ENCODE data around the gene TRIM32.

DNA sequence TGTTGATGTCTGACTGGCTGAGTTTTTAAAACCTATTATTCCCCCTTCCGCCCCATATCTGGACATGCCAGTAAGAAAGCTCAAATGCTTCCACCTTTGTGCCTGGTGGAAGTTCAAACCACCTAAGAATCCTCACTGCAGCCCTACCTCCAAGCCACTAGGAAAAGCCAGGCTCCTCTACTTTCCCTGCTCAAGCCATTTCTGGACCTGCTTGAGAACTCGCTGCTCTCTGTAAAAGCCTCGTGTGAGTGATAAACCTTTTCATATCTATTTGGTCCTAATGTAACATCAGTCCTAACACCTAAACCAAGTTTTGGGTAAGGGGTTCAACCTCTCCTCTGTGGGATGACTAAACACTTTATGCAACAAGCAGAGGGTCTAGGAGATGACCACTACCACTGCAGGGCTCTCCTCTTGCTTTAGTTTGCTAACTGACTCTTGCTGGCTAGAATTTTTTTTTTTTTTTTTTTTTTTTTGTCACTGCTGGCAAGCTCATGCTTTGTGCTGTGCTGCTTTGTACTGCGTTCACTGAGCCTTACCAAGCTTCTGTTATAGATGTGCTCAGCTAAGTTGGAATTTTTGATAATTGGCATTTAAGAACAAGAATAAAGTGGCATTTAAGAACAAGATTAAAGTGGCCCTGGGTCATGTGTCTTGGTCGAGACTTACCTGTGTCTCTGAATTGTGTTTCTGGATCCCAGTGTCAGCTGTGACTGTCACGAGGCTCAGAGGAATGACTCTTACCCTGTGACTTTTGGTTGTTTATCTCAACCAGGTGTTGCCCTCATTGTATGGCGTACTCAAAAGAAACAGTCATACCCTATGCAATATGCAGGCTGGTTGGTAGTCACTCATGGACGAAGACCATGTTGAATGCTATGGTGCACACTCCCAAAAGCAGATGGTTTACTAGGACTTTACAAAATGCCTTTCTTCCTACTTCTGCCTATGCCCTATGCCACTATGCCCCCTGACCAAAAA, 19.5 kb downstream of the TRIM32 start:
- no peak for TF ChIP-seq GATA2 (IDR thresholded peaks at IDR 0.05; ENCODE audit: low read depth, low read length)
- TF ChIP-seq GATA3 (IDR thresholded peaks at IDR 0.05; ENCODE audit: low read depth, low read length), result no peak
